GM04504 (cell line): Measurements from ENCODE around the gene EYA2.

ENCODE experiments used
- DNase-seq: peaks from one replicate; pipeline ENCODE4 v3.0.0-alpha.2; 2012; ENCODE audit warnings: low read depth

Gene EYA2

GRCh38 chr20:46933150-46933549, 38.5 kb downstream of the EYA2 start:
- no peak for DNase-seq

DNA sequence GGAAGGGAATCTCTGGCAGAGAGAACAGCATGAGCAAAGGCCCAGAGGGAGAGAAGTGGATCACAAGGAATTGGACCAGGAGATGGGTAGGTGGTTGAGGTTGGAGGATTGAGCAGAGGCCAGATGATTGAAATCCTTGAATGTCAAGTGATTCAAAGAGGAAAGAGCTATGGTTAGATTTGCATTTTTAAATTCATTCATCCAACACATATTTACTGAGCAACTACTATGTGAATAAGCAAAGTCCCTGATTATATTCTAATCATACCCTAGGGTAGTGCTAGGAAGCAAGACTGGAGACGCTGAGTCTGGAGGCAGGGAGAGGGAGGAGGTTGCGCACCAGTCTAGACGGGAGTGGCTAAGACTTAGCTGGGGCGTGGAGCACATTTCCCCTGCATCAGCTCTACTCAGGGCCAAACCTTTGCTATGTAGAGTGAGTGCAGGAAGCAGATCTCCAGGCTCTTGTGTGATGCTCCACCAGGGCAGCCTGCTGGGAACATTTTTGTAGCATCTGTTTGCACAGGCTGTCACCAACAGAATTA, 40.2 kb downstream of the EYA2 start:
- DNase-seq, result no peak

DNA sequence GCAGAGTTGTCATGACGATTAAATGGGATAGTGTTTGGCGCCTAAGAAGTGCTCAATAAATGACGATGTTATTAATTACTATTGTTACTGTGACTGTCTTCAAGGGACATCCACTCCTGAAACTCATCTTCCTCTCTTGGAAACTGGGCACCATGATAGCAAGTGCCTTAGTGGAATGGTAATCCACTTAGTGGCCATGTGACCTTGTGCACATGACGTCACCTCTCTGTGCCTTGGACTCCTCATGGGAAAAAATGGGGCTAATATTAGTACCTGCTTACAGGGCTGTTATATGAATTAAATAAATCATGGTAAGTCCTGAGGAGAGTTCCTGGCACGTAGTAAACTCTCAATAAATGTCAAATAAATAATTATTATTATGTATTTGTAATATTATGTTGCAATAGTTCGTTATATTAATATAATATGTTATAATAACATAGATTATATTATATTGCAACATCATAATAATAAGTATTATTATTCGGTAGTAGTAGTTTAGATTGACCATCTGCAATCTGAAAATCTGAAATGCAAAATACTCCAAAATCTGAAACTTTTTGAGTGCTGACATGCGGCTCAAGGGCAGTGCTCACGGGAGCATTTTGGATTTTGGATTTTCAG, 40.9 kb downstream of the EYA2 start:
- no peak for DNase-seq

GRCh38 chr20:46936415-46937156, 41.9 kb downstream of the EYA2 start:
- no peak for DNase-seq

- no peak for DNase-seq
Measured at GRCh38 chr20:46937157-46937523, 42.5 kb downstream of the EYA2 start.

GRCh38 chr20:46937533-46938226, 43.0 kb downstream of the EYA2 start:
- no peak for DNase-seq

DNA sequence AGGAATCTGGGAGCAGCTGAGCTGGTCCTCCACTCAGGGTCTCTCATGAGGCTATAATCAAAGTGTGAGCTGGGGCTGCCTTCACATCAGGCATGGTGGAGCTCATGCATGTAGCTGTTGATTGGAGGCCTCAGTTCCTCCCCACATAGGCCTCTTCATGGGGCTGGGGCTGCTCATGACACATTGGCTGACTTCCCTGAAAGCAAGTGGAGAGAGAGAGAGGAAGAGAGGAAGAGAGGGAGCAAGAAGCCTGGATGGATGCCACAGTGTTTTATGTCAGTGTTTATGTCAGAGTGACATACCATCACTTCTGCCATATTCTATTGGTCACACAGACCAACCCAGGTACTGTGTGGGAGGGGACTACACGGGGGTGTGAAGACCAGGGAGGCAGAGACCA, 43.8 kb downstream of the EYA2 start:
- no peak for DNase-seq

DNA sequence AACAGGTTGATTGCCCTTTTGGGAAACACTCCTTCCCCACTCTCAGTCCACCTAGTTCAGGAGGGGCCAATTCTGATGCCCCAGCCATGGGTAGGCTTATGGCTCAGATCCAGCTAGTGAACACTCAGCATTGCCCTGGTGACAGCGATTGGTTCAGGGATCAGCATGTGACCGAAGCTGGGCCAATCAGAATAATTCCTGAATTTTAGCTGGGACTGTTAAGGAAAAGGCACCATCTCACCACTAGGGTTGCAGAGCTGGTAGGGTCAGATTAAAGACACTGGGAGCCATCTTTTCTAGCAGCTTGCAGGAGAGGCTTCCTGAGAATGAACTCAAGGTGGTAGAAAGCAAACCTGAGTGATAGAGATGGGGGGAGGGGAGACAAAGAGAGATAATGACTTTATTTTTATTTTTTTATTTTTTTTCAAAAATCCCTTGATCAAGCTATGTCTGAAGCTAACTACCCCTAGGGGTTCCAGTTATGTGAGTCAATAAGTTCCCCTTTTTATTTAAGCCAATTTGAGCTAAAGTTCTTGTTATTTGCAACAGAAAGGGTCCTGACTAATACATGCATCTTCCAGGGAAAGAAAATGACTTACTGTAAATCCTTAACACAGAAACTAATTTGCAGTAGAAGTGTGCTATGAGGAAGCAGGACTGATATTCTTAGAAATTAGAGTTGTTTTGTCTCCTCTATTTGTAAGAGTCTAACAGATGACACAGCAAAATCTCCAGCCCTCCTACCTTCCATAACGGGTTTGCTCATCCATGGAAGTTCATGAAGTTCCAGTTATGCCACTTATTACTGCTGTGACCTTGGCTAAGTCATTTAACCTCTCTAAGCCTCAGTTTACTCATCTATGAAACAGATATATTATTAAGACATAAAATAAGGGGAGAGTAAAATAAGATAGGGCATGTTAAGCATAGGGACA, 44.7 kb downstream of the EYA2 start:
- DNase-seq, result no peak

DNA sequence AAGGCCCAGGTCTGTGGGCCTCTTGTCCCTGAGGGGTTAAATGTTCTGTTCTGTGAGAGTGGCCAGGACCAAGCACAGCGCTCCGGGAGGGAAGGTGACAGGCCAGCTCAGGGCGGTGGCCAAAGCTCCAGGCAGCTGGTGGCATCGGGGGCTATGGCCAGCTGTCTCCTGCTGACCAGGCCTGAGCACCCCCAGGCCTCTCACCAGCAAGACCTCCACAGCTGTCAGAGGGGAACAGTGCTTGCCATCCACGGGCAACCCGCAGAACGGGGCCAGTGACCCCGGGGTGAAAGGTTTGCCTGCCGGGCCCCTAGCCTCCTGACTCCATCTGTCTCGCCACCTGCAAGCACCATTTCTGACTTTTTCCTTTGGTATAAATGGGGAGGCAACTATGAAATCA, 46.0 kb downstream of the EYA2 start:
- no peak for DNase-seq

DNA sequence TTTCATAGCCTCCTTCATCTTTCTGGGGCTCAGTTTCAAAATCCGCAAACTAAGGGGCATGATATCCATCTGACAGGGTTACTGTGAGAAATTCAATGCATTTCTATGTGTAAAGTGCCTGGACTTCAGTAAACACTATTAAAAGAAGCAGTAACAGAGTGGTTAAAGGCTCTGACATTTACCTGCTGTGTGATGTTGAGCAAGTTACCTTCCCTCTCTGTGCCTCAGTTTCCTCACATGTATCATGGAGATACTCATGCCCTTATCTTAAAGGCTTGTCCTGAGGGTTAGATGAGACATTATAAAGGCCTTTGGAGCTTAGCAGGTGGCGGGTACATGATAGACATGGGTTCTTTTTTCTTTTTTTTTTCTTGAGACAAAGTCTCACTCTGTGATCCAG, 46.8 kb downstream of the EYA2 start:
- DNase-seq, result no peak

DNA sequence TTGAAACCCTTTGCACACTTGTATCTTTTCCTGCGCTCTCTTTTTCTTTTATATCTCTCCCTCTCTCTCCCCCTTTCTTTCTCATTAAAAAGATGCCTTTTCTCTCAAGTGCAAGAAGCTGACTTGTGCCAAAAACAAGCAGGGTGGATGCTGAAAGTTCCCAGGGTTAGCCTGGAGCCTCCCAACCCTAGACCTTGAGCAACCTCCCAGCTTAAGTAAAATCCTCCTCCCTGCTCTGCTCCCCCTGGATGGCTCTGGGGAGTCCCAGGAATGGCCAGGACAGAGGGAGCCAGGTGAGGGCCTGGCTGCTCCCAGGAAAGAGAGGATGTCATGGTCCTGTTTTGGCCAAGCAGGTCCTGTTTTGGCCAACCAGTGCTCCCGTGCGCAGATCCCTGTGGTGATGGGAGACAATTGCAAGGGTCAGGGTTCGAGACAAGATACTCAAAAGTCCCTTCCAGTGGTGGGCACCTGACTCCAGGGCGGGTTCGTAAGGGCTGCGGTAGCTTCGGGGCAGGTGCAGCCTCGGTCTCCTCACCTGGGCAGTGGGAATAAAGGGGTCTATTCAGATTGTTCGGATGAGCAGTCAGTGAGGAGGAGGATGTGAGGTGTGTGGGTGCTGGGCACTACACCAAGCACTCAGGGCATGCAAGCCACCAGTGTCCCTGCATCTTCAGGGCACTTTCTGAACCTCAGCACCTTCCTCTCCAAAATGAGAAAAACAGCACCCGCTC, 49.4 kb downstream of the EYA2 start:
- no peak for DNase-seq

GRCh38 chr20:46945465-46945864, 50.8 kb downstream of the EYA2 start:
- no peak for DNase-seq

DNA sequence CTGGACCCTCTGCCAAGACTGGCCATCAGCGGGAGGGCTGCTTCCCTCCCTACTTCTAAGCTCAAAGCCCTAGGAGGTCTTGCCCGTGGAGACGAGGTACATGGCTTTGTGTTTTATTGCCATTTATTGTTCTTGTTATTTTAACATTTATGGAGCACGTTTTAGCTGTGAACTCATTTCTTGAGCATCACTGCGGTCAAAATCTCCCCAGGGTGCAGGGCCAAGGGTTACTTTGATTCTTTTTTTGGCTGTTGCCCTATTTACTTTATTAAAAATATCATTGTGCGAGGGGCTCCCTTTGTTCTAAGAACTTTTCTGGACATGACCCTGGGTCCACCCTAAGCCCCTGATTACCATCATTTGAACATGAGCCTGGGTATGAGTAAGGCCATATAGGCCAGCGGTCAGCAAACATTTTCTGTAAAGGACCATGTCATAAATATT, 51.6 kb downstream of the EYA2 start:
- DNase-seq, result no peak

- no peak for DNase-seq
Measured at GRCh38 chr20:46946796-46947195, 52.2 kb downstream of the EYA2 start.

GRCh38 chr20:46948081-46948480, 53.4 kb downstream of the EYA2 start:
- DNase-seq, result no peak

DNA sequence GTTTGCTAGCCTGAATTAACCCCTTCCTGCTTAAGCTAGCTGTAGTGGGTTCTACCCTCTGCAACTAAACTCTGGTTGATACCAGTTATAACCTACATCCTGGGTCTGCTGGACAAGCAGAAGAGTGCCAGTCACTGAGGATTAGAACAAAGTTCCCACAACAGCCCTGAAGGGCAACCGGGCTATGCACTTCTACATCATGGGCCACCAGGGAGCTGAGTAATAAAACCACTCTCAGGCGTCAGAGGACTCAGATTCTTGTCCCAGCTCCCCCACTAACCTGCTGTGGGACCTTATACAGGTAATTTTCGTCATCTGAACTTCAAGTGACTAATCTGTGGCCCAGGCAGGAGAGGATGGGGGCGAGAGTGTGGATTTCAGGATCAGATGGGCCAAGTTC, 56.8 kb downstream of the EYA2 start:
- no peak for DNase-seq

DNA sequence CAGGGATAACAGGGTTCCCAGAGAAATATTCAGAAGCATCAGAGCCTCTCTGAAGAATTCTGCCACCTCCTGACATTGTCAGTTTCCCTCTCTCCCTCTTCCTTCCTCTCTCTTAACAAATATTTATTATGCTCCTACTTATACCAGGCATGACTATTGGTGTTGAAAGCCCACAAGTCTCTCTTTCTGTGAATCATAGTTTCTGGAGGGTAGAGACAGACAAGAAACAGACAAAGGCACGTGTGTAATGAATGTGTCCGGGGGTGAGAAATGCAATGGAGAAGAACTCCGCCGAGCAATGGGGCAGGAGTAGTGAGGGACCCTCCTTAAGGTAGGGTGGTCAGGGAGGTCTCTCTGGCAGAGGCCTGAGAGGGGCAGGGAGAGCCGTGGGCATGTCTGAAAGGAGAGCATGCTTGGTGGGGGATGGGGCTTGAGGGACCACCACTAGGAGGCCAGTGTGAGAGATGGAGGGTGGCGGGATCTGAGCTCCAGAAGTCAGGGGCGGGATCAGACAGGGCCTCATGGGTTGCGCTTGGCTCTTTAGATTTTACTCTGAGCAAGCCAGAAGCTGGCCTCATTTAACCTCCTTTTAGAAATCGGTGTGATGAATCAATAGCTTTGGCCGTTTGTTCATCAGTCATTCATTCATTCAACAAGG, 57.3 kb downstream of the EYA2 start:
- no peak for DNase-seq

DNA sequence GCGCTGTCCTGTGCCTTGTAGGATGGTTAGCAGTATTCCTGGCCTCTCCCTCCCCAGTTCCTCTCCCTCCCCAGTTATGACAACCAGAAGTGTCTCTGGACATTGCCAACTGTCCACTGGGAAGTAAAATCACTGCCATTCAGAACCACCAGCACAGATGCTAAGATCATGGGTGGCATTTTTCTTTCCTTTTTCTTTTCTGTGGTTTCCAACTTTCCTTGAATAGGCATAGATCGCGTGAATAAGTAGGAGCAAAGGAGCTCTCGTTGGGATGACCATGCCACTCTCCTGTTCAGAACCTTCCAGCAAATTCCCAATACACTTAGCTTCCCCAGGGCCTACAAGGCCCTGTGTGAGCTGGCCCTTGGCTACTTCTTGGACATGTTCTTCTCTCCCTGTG, 59.0 kb downstream of the EYA2 start:
- DNase-seq, result no peak

GRCh38 chr20:46954490-46955038, 59.9 kb downstream of the EYA2 start:
- peak; percentile 97 for DNase-seq
